Fibroblast of lung (primary cell): ENCODE results near the gene EXOC6.

Experiments used
- EZH2 ChIP-seq: IDR thresholded peaks from 2 replicates; pipeline ENCODE4 v1.5.1; 2012; ENCODE audit warnings: low read length, control low read depth, mild to moderate bottlenecking; ENCODE audit errors: missing control alignments
- TF ChIP-seq, protein P1 (sequence below), 2 donors: IDR thresholded peaks in 1 of 2; conservative IDR thresholded peaks in 1 of 2; 1 replicate in 1 of 2; 2 replicates in 1 of 2; pipeline ENCODE4 v1.5.1; 2011 to 2012; ENCODE audit warnings: low read length in 2 of 2, control low read depth in 1 of 2, inconsistent platforms in 1 of 2, low read depth in 1 of 2, mild to moderate bottlenecking in 1 of 2

DNA sequence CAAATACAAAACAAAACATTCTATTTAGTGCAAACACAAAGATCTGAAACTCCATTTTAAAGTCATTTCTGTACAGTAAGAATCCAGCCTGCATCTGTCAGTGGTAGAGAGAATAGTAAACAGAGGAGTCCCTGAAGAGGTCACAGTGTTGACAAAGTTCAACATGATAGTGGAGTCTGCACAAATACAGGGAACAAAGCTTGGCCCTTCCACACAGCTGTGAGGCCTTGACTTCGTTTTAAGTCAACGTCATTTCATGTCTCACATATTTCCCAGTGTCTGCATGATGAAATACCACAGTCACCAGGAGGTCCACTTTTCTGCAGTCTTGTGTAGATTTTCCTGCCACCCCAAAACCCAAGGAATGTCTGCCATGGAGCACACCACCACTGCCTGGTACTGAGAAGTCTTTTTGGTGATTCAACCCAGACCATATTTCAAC lies 258.3 kb downstream of the EXOC6 start:
- TF ChIP-seq, protein P1, sequence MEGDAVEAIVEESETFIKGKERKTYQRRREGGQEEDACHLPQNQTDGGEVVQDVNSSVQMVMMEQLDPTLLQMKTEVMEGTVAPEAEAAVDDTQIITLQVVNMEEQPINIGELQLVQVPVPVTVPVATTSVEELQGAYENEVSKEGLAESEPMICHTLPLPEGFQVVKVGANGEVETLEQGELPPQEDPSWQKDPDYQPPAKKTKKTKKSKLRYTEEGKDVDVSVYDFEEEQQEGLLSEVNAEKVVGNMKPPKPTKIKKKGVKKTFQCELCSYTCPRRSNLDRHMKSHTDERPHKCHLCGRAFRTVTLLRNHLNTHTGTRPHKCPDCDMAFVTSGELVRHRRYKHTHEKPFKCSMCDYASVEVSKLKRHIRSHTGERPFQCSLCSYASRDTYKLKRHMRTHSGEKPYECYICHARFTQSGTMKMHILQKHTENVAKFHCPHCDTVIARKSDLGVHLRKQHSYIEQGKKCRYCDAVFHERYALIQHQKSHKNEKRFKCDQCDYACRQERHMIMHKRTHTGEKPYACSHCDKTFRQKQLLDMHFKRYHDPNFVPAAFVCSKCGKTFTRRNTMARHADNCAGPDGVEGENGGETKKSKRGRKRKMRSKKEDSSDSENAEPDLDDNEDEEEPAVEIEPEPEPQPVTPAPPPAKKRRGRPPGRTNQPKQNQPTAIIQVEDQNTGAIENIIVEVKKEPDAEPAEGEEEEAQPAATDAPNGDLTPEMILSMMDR (conservative IDR thresholded peaks at IDR 0.05 in 1 of 2, IDR thresholded peaks at IDR 0.05 in 1 of 2; ENCODE audit: low read depth in 1 of 2, low read length in 2 of 2) = no peak
- no peak for TF ChIP-seq EZH2
